Measurements from ENCODE around the gene PALS2.

Gene PALS2

GRCh38 chr7:24595671-24596418, 22.6 kb downstream of the PALS2 start:
- TF ChIP-seq, protein P1, sequence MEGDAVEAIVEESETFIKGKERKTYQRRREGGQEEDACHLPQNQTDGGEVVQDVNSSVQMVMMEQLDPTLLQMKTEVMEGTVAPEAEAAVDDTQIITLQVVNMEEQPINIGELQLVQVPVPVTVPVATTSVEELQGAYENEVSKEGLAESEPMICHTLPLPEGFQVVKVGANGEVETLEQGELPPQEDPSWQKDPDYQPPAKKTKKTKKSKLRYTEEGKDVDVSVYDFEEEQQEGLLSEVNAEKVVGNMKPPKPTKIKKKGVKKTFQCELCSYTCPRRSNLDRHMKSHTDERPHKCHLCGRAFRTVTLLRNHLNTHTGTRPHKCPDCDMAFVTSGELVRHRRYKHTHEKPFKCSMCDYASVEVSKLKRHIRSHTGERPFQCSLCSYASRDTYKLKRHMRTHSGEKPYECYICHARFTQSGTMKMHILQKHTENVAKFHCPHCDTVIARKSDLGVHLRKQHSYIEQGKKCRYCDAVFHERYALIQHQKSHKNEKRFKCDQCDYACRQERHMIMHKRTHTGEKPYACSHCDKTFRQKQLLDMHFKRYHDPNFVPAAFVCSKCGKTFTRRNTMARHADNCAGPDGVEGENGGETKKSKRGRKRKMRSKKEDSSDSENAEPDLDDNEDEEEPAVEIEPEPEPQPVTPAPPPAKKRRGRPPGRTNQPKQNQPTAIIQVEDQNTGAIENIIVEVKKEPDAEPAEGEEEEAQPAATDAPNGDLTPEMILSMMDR (IDR thresholded peaks at IDR 0.05; ENCODE audit: control extremely low read depth, extremely low read depth, low read depth, missing control alignments): no peak
- no peak for DNase-seq (ENCODE audit: extremely low spot score)
- ChIA-PET POLR2A (no interaction called here), CTCF (interaction anchor here (3.4 kb wide), 1 partner anchor 20 kb away, joined by 29 read pairs; no protein-coding TSS in a partner anchor)

DNA sequence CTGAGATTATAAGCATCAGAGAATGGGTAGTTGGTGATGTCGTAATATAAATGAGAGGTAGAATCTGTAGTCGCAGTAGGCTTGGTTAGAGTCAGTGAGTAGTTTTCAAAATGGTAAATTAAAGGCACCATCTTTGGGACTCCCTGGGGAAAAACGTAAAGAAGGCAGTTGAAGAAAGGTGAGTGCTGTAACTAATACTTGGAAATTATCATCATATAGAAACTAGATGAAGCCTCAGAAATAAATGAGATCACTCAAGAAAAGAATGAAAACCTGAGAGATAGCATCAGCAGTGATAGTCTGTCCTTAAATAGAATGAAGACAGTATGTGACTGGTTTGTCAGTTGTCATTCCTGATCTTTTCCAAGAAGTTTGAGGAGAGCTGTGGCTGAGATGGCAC, 23.8 kb downstream of the PALS2 start:
- no peak for DNase-seq (ENCODE audit: extremely low spot score)
- ChIA-PET CTCF (interaction anchor here (1.3 kb wide), 1 partner anchor 8 kb away, joined by 6 read pairs; no protein-coding TSS in a partner anchor), POLR2A (no interaction called here)
- TF ChIP-seq, protein P1 (IDR thresholded peaks at IDR 0.05; ENCODE audit: control extremely low read depth, extremely low read depth, low read depth, missing control alignments): no peak

DNA sequence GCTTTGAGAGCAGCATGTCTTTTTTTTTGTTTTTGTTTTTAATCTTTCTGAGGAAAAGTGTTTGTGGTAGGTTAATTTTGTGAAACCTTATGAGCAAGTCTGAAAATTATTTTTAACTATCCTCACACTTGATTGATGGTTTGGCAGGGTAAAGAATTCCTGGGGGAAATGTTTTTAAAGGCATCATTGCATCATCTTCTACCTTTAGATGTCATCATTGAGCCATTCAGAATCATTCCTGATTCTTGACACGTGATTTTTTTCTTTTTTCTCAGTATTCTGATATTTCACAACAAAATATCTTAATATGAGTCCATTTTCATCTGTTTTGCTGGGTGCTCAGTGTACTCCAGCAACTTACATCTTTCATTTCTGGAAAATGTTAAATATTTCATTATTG, 28.3 kb downstream of the PALS2 start:
- CTCF ChIA-PET: interaction anchor here (2.8 kb wide), 1 partner anchor 27 kb away, joined by 14 read pairs; the partner anchor contains the start of gene PALS2
- DNase-seq (ENCODE audit: extremely low spot score): no peak
- POLR2A ChIA-PET: no interaction called here
- TF ChIP-seq, protein P1 (IDR thresholded peaks at IDR 0.05; ENCODE audit: control extremely low read depth, extremely low read depth, low read depth, missing control alignments): no peak

GRCh38 chr7:24602860-24603456, 29.7 kb downstream of the PALS2 start:
- POLR2A ChIA-PET: no interaction called here
- no peak for DNase-seq (ENCODE audit: extremely low spot score)

GRCh38 chr7:24604630-24605029, 31.4 kb downstream of the PALS2 start:
- no peak for DNase-seq (ENCODE audit: extremely low spot score)
- TF ChIP-seq, protein P1 (IDR thresholded peaks at IDR 0.05; ENCODE audit: control extremely low read depth, extremely low read depth, low read depth, missing control alignments): no peak
- POLR2A ChIA-PET: no interaction called here
- CTCF ChIA-PET: interaction anchor here (1.2 to 2.3 kb wide), 2 partner anchors 14 to 31 kb away, joined by 3 to 6 read pairs; no protein-coding TSS in a partner anchor

More at GRCh38 chr7:24602860-24603456, 29.7 kb downstream of the PALS2 start:
- TF ChIP-seq, protein P1 (IDR thresholded peaks at IDR 0.05; ENCODE audit: control extremely low read depth, extremely low read depth, low read depth, missing control alignments): no peak
- CTCF ChIA-PET: interaction anchor here (0.9 to 2.8 kb wide), 7 partner anchors 11 to 63 kb away, joined by 3 to 14 read pairs (median 4); partner anchors contain the start of gene PALS2

DNA sequence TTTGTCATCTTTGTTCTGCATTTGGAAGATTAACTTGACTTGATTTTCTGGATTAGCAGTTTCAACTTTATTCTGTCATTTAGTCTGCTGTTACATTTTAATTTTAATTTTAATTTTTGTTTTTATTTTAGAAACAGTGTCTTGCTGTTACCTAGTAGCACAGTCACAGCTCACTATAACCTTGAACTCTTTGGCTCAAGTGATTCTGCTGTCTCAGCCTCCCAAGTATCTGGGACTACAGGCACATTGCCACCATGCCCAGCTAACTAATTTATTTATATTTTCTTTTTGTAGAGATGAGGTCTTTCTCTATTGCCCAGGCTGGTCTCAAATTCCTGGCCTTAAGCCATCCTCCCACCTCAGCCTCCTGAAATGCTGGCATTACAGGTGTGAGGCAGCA, 35.3 kb downstream of the PALS2 start:
- POLR2A ChIA-PET: no interaction called here
- TF ChIP-seq, protein P1 (IDR thresholded peaks at IDR 0.05; ENCODE audit: control extremely low read depth, extremely low read depth, low read depth, missing control alignments): no peak
- CTCF ChIA-PET: interaction anchor here (0.7 to 3.1 kb wide), 3 partner anchors 13 to 32 kb away, joined by 3 to 8 read pairs (median 3); no protein-coding TSS in a partner anchor
- DNase-seq (ENCODE audit: extremely low spot score): no peak

All from GM10248 (cell line).